HCT116 (cell line): ENCODE results near the gene CEACAM1.

Experiments
- EZH2phosphoT487 ChIP-seq: fragments of 200-600 bp; IDR thresholded peaks from 2 replicates; pipeline ENCODE4 v1.6.1; 2018; ENCODE audit warnings: antibody characterized with exemption, borderline replicate concordance
- POLR2A ChIP-seq: IDR thresholded peaks from 2 replicates; pipeline ENCODE4 v1.7.0; 2011; ENCODE audit warnings: borderline replicate concordance; ENCODE audit not compliant: insufficient read depth, insufficient read length; ENCODE audit errors: extremely low read depth
- YY1 ChIP-seq: IDR thresholded peaks from 2 replicates; pipeline ENCODE4 v1.6.1; 2011; ENCODE audit warnings: low read length, low read depth, moderate library complexity, mild to moderate bottlenecking; ENCODE audit not compliant: insufficient replicate concordance; ENCODE audit errors: extremely low read depth
- TF ChIP-seq, protein P1 (sequence below), 3 experiments: fragments of 200-600 bp in 1 of 3; sonication (generic) in 1 of 3; IDR thresholded peaks in 2 of 3; conservative IDR thresholded peaks in 1 of 3; 2 replicates each; pipeline ENCODE4 v1.5.1; 2012 to 2017; ENCODE audit warnings: low read depth in 2 of 3, low read length in 2 of 3, antibody characterized with exemption in 1 of 3, borderline replicate concordance in 1 of 3, control low read depth in 1 of 3, mild to moderate bottlenecking in 1 of 3, mixed read lengths in 1 of 3, mixed run types in 1 of 3, moderate library complexity in 1 of 3; ENCODE audit not compliant: insufficient read depth in 1 of 3

DNA sequence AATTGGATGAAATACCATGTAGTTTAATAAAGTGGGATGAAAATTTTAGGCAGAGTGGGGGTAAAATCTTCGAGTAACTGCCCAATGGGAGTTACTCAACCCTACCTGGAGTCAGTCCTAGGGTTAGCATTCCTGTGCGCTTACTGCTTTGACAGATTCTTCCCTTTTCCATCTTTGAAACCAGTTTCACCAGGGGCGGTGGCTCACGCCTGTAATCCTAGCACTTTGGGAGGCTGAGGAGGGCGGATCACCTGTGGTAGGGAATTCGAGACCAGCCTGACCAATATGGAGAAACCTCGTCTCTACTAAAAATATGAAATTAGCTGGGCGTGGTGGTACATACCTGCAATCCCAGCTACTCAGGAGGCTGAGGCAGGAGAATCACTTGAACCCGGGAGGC is 48.5 kb downstream of the CEACAM1 start:
- TF ChIP-seq EZH2phosphoT487, result no peak
- TF ChIP-seq, protein P1, sequence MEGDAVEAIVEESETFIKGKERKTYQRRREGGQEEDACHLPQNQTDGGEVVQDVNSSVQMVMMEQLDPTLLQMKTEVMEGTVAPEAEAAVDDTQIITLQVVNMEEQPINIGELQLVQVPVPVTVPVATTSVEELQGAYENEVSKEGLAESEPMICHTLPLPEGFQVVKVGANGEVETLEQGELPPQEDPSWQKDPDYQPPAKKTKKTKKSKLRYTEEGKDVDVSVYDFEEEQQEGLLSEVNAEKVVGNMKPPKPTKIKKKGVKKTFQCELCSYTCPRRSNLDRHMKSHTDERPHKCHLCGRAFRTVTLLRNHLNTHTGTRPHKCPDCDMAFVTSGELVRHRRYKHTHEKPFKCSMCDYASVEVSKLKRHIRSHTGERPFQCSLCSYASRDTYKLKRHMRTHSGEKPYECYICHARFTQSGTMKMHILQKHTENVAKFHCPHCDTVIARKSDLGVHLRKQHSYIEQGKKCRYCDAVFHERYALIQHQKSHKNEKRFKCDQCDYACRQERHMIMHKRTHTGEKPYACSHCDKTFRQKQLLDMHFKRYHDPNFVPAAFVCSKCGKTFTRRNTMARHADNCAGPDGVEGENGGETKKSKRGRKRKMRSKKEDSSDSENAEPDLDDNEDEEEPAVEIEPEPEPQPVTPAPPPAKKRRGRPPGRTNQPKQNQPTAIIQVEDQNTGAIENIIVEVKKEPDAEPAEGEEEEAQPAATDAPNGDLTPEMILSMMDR (IDR thresholded peaks at IDR 0.05 in 2 of 3, conservative IDR thresholded peaks at IDR 0.05 in 1 of 3; ENCODE audit: borderline replicate concordance in 1 of 3, insufficient read depth in 1 of 3, low read depth in 2 of 3, low read length in 2 of 3), result no peak
- no peak for TF ChIP-seq YY1
- no peak for TF ChIP-seq POLR2A
